VCaP (cell line): ENCODE data around the gene AQP6.
A peak's percentile ranks its signal among the peaks of the same experiment; 100 is the strongest.

Experiments used
- H3K27ac ChIP-seq: fragments of 450-650 bp; 2 replicates; pipeline ENCODE4 v1.5.1; 2017
- TF ChIP-seq, protein P1 (sequence below): fragments of 450-650 bp; conservative IDR thresholded peaks from 2 replicates; pipeline ENCODE4 v1.5.1; 2017; ENCODE audit warnings: mild to moderate bottlenecking, moderate library complexity

Gene AQP6

DNA sequence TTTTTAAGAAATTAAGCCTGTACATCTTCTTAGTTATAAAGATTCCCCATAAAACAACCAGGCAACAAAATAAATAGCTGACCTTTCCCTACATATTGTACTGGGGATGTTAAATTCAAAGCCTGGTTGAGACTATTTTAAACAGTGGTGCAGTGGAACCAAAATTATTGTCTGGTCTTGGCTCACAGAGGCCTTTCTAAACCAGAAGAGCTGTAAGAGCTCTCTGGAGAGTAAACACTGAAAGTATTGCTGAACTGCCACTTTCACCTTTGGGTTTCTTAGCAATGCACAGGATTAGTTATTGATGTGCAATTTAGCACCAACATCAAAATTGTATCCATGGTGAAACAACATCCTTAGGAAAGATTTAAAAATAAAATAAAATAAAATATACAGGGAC is 31.9 kb downstream of the AQP6 start:
- TF ChIP-seq, protein P1, sequence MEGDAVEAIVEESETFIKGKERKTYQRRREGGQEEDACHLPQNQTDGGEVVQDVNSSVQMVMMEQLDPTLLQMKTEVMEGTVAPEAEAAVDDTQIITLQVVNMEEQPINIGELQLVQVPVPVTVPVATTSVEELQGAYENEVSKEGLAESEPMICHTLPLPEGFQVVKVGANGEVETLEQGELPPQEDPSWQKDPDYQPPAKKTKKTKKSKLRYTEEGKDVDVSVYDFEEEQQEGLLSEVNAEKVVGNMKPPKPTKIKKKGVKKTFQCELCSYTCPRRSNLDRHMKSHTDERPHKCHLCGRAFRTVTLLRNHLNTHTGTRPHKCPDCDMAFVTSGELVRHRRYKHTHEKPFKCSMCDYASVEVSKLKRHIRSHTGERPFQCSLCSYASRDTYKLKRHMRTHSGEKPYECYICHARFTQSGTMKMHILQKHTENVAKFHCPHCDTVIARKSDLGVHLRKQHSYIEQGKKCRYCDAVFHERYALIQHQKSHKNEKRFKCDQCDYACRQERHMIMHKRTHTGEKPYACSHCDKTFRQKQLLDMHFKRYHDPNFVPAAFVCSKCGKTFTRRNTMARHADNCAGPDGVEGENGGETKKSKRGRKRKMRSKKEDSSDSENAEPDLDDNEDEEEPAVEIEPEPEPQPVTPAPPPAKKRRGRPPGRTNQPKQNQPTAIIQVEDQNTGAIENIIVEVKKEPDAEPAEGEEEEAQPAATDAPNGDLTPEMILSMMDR = no peak

DNA sequence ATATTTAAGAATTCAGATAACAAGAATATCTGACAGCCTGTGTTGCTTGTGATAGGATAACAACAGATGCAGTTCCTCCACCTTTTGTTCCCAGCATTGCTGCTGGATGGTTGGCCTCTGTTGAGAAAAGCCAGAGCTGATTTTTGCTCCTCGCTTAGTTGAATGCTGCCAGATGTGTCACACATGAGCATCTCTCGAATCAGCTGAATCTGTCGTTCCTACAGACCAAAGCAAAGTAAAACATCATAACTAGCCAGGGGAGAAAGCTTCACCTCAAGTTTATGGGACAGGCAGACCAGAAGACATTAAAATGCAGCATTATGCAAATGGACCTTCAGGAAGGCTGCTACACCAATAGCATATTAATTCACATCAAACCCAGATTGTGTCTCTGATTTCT is 32.4 kb downstream of the AQP6 start:
- H3K27ac ChIP-seq = no peak overlapping the region
- TF ChIP-seq, protein P1 = no peak

More for the DNA sequence above, 31.9 kb downstream of the AQP6 start:
- no peak overlapping the region for H3K27ac ChIP-seq

DNA sequence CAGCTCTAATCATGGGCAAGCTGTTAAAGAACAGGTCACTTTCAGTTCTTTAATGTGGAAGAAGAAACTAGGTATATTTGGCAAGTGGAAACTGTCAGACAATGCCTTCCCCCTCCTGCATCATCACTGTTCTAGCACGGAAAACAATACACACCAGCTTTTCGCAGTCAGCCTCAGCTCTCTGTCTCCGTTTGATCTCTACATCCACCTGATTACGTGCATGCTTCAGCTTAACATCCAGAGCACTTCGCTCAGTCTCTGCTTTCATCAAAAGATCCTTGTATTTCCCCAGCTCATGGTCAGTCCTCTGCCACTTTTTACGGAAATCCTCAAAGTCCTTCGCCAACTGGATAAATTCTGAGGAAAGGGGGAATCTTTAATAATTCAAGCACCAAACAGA is 33.5 kb downstream of the AQP6 start:
- peak overlapping the region; percentile 53 for H3K27ac ChIP-seq
- TF ChIP-seq, protein P1 = no peak

DNA sequence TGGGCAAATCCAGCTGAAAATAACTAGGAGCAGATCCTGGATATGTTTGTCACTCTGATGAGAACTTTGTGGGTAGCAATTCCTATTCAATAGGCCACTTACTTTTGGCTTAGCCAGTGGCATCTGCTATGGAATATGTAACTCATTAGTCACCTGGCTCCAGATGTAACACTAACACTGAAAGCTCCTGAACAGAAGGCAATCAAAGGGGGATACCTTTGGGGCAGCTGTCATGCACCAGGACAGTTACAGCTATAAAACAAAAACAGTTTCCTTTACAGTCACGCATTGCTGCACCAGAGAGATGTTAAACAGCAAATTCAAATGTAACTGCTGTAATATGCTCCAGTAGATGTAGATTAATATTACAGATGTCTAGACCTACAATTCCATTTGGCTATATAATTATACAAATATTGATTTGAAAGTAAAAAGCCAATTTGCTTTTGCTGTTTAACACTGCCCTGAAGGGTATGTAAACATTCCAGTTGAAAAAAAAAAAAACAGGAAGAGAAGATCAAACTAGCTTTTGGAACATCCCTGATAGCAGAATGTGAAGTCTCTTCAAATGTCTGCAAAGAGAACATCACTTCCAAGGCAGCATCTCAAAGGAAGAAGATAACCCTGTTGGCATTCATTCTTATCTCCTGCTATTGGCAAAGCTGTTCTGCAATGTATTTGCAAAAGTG is 34.2 kb downstream of the AQP6 start:
- TF ChIP-seq, protein P1 = no peak
- peak overlapping the region; percentile 53 for H3K27ac ChIP-seq

DNA sequence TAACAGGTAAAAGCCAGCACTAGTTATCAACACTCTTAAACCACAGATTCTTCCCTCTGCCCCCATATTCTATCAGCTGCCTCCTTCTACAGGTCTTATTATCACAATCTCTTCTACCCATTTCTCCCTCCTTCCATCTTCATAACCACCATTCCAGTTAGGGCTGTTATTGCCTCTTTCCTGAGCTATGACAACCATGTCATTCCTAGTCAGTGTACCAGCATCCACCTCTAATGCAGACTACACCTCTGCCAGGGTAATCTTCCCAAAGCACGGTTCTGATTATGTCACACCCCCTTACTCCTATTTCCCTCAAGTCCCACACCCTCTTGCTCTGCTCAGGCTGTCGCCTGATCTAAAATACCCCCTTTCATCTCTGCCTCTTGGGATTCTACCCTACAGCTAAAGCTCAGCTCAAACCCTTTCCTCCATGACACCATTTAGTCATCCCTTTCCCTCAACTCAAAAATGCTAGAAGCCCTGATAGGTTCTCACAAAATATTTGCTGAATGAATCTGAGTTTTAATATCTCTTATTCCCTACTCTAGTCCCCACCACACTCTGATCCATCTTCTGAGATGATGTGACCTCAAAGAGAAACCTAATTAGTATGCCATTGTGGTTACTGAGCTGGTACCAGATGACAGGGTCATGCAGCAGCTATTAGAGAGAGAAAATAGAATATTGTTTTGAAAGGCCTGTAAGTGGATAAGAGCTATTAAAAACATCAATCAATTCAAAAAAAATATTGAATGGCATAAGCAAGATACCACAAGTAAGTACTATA is 40.8 kb downstream of the AQP6 start:
- TF ChIP-seq, protein P1 = no peak
- no peak overlapping the region for H3K27ac ChIP-seq

DNA sequence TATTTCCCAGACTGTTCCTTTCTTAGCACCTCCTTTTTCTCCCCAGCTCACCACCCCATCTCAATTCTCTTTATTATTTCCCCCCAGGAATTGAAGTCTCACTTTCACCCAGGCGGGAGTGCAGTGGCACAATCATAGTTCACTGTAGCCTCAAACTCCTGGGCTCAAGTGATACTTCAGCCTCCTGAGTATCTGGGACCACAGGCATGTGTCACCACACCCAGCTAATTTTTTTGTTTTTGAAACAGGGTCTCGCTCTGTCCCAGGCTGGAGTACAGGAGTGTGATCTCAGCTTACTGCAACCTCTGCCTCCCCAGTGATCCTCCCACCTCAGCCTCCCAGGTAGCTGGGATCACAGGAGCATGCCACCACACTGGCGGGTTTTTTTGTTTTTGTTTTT is 41.6 kb downstream of the AQP6 start:
- no peak overlapping the region for H3K27ac ChIP-seq
- TF ChIP-seq, protein P1 = no peak
